SK-N-SH treated with all-trans-retinoic acid at 6 μM for 48 hours (cell line): ENCODE data around the gene SAFB2.

Experiments used
- ARNTL ChIP-seq: fragments of 450-650 bp; formaldehyde crosslinking; IDR thresholded peaks from 2 replicates; pipeline ENCODE4 v1.5.0; 2020; ENCODE audit warnings: low read depth, mild to moderate bottlenecking, moderate library complexity, borderline replicate concordance
- BACH2 ChIP-seq: fragments of 250-450 bp; sonication (Bioruptor Pico); IDR thresholded peaks from 2 replicates; pipeline ENCODE4 v1.9.0; 2021; ENCODE audit warnings: mild to moderate bottlenecking, borderline replicate concordance
- CREB5 ChIP-seq: fragments of 250-450 bp; sonication (Bioruptor Pico); IDR thresholded peaks from 2 replicates; pipeline ENCODE4 v1.5.1; 2020; ENCODE audit warnings: low read depth, mild to moderate bottlenecking, moderate library complexity
- CSDC2 ChIP-seq: fragments of 250-450 bp; sonication (Bioruptor Pico); IDR thresholded peaks from 2 replicates; pipeline ENCODE4 v1.5.0; 2020; ENCODE audit warnings: mild to moderate bottlenecking, moderate library complexity
- PATZ1 ChIP-seq: fragments of 250-450 bp; sonication (Bioruptor Pico); IDR thresholded peaks from 2 replicates; pipeline ENCODE4 v1.8.0; 2020; ENCODE audit warnings: mild to moderate bottlenecking, moderate library complexity, borderline replicate concordance
- POU6F1 ChIP-seq: fragments of 250-450 bp; sonication (Bioruptor Pico); IDR thresholded peaks from 2 replicates; pipeline ENCODE4 v1.8.0; 2021; ENCODE audit warnings: low read depth, mild to moderate bottlenecking, moderate library complexity, borderline replicate concordance
- PPARA ChIP-seq: fragments of 250-450 bp; sonication (Bioruptor Pico); IDR thresholded peaks from 2 replicates; pipeline ENCODE4 v1.5.0; 2020; ENCODE audit warnings: mild to moderate bottlenecking, borderline replicate concordance
- SNAI2 ChIP-seq: fragments of 250-450 bp; sonication (Bioruptor Pico); IDR thresholded peaks from 2 replicates; pipeline ENCODE4 v1.5.0; 2020; ENCODE audit warnings: mild to moderate bottlenecking, moderate library complexity
- TCF4 ChIP-seq: fragments of 250-450 bp; sonication (Bioruptor Pico); IDR thresholded peaks from 2 replicates; pipeline ENCODE4 v1.8.0; 2021; ENCODE audit warnings: mild to moderate bottlenecking, moderate library complexity, borderline replicate concordance
- TOX ChIP-seq: fragments of 250-450 bp; sonication (Bioruptor Pico); IDR thresholded peaks from 2 replicates; pipeline ENCODE4 v1.8.0; 2021; ENCODE audit warnings: mild to moderate bottlenecking, moderate library complexity, borderline replicate concordance
- ZNF70 ChIP-seq: fragments of 450-650 bp; formaldehyde crosslinking; IDR thresholded peaks from 2 replicates; pipeline ENCODE4 v1.5.0; 2020; ENCODE audit warnings: mild to moderate bottlenecking, moderate library complexity
- ZNF8 ChIP-seq: fragments of 450-650 bp; formaldehyde crosslinking; IDR thresholded peaks from 2 replicates; pipeline ENCODE4 v1.5.0; 2020; ENCODE audit warnings: mild to moderate bottlenecking, moderate library complexity

DNA sequence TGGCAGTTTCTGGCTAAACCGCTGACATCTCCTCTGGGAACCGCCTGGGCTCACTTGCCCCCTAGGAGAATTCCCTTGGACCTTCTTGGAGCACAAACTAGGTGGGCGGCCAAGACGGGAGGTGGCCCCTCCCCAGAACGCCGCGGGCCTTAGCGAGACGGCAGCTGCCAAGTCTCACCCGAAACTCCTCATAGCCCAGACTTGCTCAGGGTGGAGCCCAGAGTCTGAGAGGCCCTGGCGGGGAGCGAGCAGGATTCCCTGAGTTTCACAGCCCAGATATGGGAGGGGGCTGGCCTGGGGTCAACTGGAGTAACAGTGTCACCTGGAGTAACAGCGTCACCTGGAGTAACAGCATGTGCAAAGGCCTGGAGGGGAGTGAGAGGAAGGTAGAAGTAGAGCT lies 64.9 kb downstream of the SAFB2 start:
- TF ChIP-seq TOX (CRISPR knock-in tag) (no peak), TCF4 (CRISPR knock-in tag) (no peak), CREB5 (CRISPR knock-in tag) (no peak), POU6F1 (CRISPR knock-in tag) (no peak), ZNF8 (CRISPR knock-in tag) (no peak), SNAI2 (no peak), PATZ1 (CRISPR knock-in tag) (no peak), PPARA (CRISPR knock-in tag) (no peak), ARNTL (CRISPR knock-in tag) (no peak), BACH2 (CRISPR knock-in tag) (no peak), CSDC2 (CRISPR knock-in tag) (no peak), ZNF70 (CRISPR knock-in tag) (no peak)
